OCI-LY3 (cell line): Measurements from ENCODE around the gene CALHM4.

Source experiments
- H2AFZ ChIP-seq: fragments of 200-600, 300-600 bp; shearing (Covaris generic); 2 replicates; pipeline ENCODE4 v1.6.0; 2014; ENCODE audit warnings: antibody characterized with exemption, low read depth, low read length
- H3K27ac ChIP-seq: fragments of 200-600, 300-600 bp; sonication (generic); 2 replicates; pipeline ENCODE4 v1.5.1; 2014; ENCODE audit warnings: mild to moderate bottlenecking, low read length, moderate library complexity, mixed read lengths
- H3K27me3 ChIP-seq: fragments of 200-600, 300-600 bp; sonication (generic); 2 replicates; pipeline ENCODE4 v1.6.1; 2014; ENCODE audit warnings: low read depth, low read length, mixed read lengths
- H3K36me3 ChIP-seq: fragments of 200-600, 300-600 bp; sonication (generic); replicated peaks from 2 replicates; pipeline ENCODE3; 2014; ENCODE audit warnings: low read depth, low read length, mixed read lengths
- H3K4me1 ChIP-seq: fragments of 300-600, 200-600 bp; sonication (generic); 2 replicates; pipeline ENCODE4 v1.6.1; 2014; ENCODE audit warnings: low read length, mixed read lengths
- H3K4me2 ChIP-seq: fragments of 200-600, 300-600 bp; sonication (generic); 2 replicates; pipeline ENCODE4 v1.6.1; 2014; ENCODE audit warnings: low read length, mixed read lengths
- H3K4me3 ChIP-seq: fragments of 300-600, 200-600 bp; sonication (generic); 2 replicates; pipeline ENCODE4 v1.5.1; 2014; ENCODE audit warnings: antibody characterized with exemption, mild to moderate bottlenecking, low read length, moderate library complexity
- H3K79me2 ChIP-seq: fragments of 300-600, 200-600 bp; shearing (Covaris generic); 2 replicates; pipeline ENCODE4 v1.6.1; 2014; ENCODE audit warnings: mild to moderate bottlenecking, low read length, mixed read lengths
- H3K9ac ChIP-seq: fragments of 300-600, 200-600 bp; shearing (Covaris generic); 2 replicates; pipeline ENCODE4 v1.6.0; 2014; ENCODE audit warnings: mild to moderate bottlenecking, low read length, moderate library complexity
- H3K9me3 ChIP-seq: fragments of 200-600, 300-600 bp; shearing (Covaris generic); 2 replicates; pipeline ENCODE4 v1.6.1; 2014; ENCODE audit warnings: low read length, mixed read lengths; ENCODE audit not compliant: insufficient read depth
- H4K20me1 ChIP-seq: fragments of 200-600, 300-600 bp; sonication (generic); 2 replicates; pipeline ENCODE4 v1.6.1; 2016; ENCODE audit warnings: low read length, mixed read lengths; ENCODE audit not compliant: insufficient read depth
- CTCF ChIP-seq: fragments of 200-600, 300-600 bp; sonication (generic); IDR thresholded peaks from 2 replicates; pipeline ENCODE4 v1.5.1; 2014; ENCODE audit warnings: antibody characterized with exemption, low read length, low read depth
- EZH2phosphoT487 ChIP-seq: fragments of 200-600 bp; shearing (Covaris generic); IDR thresholded peaks from 2 replicates; pipeline ENCODE4 v1.6.1; 2018; ENCODE audit warnings: antibody characterized with exemption, mixed run types, low read depth

Gene CALHM4

GRCh38 chr6:116562614-116563013 is 9.1 kb downstream of the CALHM4 start:
- no peak overlapping the region for H2AFZ ChIP-seq
- H3K27me3 ChIP-seq = no peaks in the 10 kb centered on the region; the same call in 1 of the 2 replicates
- H4K20me1 ChIP-seq = no peaks in the 10 kb centered on the region
- no peak for TF ChIP-seq CTCF
- TF ChIP-seq EZH2phosphoT487 = no peak
- H3K4me3 ChIP-seq = no peak overlapping the region
- no peaks in the 10 kb centered on the region for H3K79me2 ChIP-seq
- no peak overlapping the region for H3K9ac ChIP-seq
- no peaks in the 10 kb centered on the region for H3K9me3 ChIP-seq
- H3K4me2 ChIP-seq = no peak overlapping the region
- no peak overlapping the region for H3K27ac ChIP-seq
- no peaks in the 10 kb centered on the region for H3K4me1 ChIP-seq
- H3K36me3 ChIP-seq = no peaks in the 10 kb centered on the region

- no peak overlapping the region for H2AFZ ChIP-seq
- no peak overlapping the region for H3K4me3 ChIP-seq
- no peak overlapping the region for H3K27ac ChIP-seq
- H3K79me2 ChIP-seq = no peaks in the 10 kb centered on the region
- H3K27me3 ChIP-seq = no peaks in the 10 kb centered on the region; the same call in 1 of the 2 replicates
- H4K20me1 ChIP-seq = no peaks in the 10 kb centered on the region
- no peak for TF ChIP-seq EZH2phosphoT487
- TF ChIP-seq CTCF = no peak
- H3K4me2 ChIP-seq = no peak overlapping the region
- H3K9ac ChIP-seq = no peak overlapping the region
- peaks cover 2% of the 10 kb centered on the region for H3K4me1 ChIP-seq
- H3K9me3 ChIP-seq = no peaks in the 10 kb centered on the region
- H3K36me3 ChIP-seq = no peaks in the 10 kb centered on the region
Measured at GRCh38 chr6:116563830-116564229, 10.3 kb downstream of the CALHM4 start.

- no peaks in the 10 kb centered on the region for H3K36me3 ChIP-seq
- H3K27me3 ChIP-seq = no peaks in the 10 kb centered on the region
- no peak overlapping the region for H3K4me2 ChIP-seq
- no peak overlapping the region for H2AFZ ChIP-seq
- no peaks in the 10 kb centered on the region for H3K79me2 ChIP-seq
- TF ChIP-seq CTCF (no peak), EZH2phosphoT487 (no peak)
- H3K4me1 ChIP-seq = peaks cover 7% of the 10 kb centered on the region
- H4K20me1 ChIP-seq = no peaks in the 10 kb centered on the region
- no peaks in the 10 kb centered on the region for H3K9me3 ChIP-seq
- no peak overlapping the region for H3K27ac ChIP-seq
- H3K9ac ChIP-seq = no peak overlapping the region
- H3K4me3 ChIP-seq = no peak overlapping the region
Measured at GRCh38 chr6:116564311-116564710, 10.8 kb downstream of the CALHM4 start.

- Histone ChIP-seq H4K20me1 (no peaks in the 10 kb centered on the region), H3K27me3 (no peaks in the 10 kb centered on the region), H3K9me3 (no peaks in the 10 kb centered on the region), H3K4me2 (no peak overlapping the region), H2AFZ (no peak overlapping the region), H3K27ac (no peak overlapping the region), H3K36me3 (no peaks in the 10 kb centered on the region), H3K9ac (no peak overlapping the region), H3K79me2 (peaks cover 3% of the 10 kb centered on the region), H3K4me3 (no peak overlapping the region), H3K4me1 (peaks cover 15% of the 10 kb centered on the region)
- TF ChIP-seq EZH2phosphoT487 (no peak), CTCF (no peak)
Measured at GRCh38 chr6:116564921-116565872, 11.6 kb downstream of the CALHM4 start.
